ENCODE results near the gene F12.
A peak's percentile ranks its signal among the peaks of the same experiment; 100 is the strongest.

Gene F12

GRCh38 chr5:177396807-177397206 is 12.6 kb downstream of the F12 start:
- Mint-ChIP-seq H3K4me3 (no peak overlapping the region), H3K9me3 (no peaks in the 10 kb centered on the region), H3K27me3 (ENCODE audit: low read depth, poor library complexity) (peaks cover 22% of the 10 kb centered on the region), H3K36me3 (ENCODE audit: low read depth) (no peaks in the 10 kb centered on the region), H3K4me1 (no peaks in the 10 kb centered on the region), H3K27ac (no peak overlapping the region)
- TF ChIP-seq CTCF (IDR thresholded peaks at IDR 0.05), result no peak
- no peak for DNase-seq

- TF ChIP-seq CTCF (IDR thresholded peaks at IDR 0.05), result no peak
- peaks cover 18% of the 10 kb centered on the region for H3K27me3 Mint-ChIP-seq (ENCODE audit: low read depth, poor library complexity)
Measured at GRCh38 chr5:177396078-177396477, 13.3 kb downstream of the F12 start.

GRCh38 chr5:177393990-177394389 is 15.4 kb downstream of the F12 start:
- no peak for DNase-seq
- Mint-ChIP-seq H3K4me3 (no peak overlapping the region), H3K4me1 (peaks cover 25% of the 10 kb centered on the region), H3K36me3 (ENCODE audit: low read depth) (no peaks in the 10 kb centered on the region), H3K27ac (no peak overlapping the region), H3K27me3 (ENCODE audit: low read depth, poor library complexity) (peaks cover 8% of the 10 kb centered on the region), H3K9me3 (no peaks in the 10 kb centered on the region)
- TF ChIP-seq CTCF (IDR thresholded peaks at IDR 0.05), result no peak

More at GRCh38 chr5:177396078-177396477, 13.3 kb downstream of the F12 start:
- no peak overlapping the region for H3K4me3 Mint-ChIP-seq
- no peaks in the 10 kb centered on the region for H3K9me3 Mint-ChIP-seq
- no peak overlapping the region for H3K27ac Mint-ChIP-seq
- DNase-seq, result no peak
- H3K36me3 Mint-ChIP-seq (ENCODE audit: low read depth), result no peaks in the 10 kb centered on the region
- H3K4me1 Mint-ChIP-seq, result peaks cover 6% of the 10 kb centered on the region

- no peaks in the 10 kb centered on the region for H3K36me3 Mint-ChIP-seq (ENCODE audit: low read depth)
- no peaks in the 10 kb centered on the region for H3K9me3 Mint-ChIP-seq
- H3K4me3 Mint-ChIP-seq, result no peak overlapping the region
- peak overlapping the region; percentile 79 for H3K27ac Mint-ChIP-seq
- no peak for TF ChIP-seq CTCF (IDR thresholded peaks at IDR 0.05)
- H3K4me1 Mint-ChIP-seq, result peaks cover 32% of the 10 kb centered on the region
- H3K27me3 Mint-ChIP-seq (ENCODE audit: low read depth, poor library complexity), result peaks cover 9% of the 10 kb centered on the region
- no peak for DNase-seq
Measured at GRCh38 chr5:177393206-177393765, 16.1 kb downstream of the F12 start.

- Mint-ChIP-seq H3K9me3 (no peaks in the 10 kb centered on the region), H3K4me3 (no peak overlapping the region), H3K27me3 (ENCODE audit: low read depth, poor library complexity) (peaks cover 14% of the 10 kb centered on the region), H3K4me1 (peaks cover 36% of the 10 kb centered on the region), H3K27ac (no peak overlapping the region), H3K36me3 (ENCODE audit: low read depth) (no peaks in the 10 kb centered on the region)
- no peak for TF ChIP-seq CTCF (IDR thresholded peaks at IDR 0.05)
- DNase-seq, result no peak
Measured at GRCh38 chr5:177392765-177393164, 16.6 kb downstream of the F12 start.

Measured in nephron progenitor cell (in vitro differentiated cells).